Activated effector memory CD4-positive, alpha-beta T cell treated with Interleukin-2 at 50 U/mL for 16 hours (primary cell): ENCODE measurements around the gene HAX1.
A peak's percentile ranks its signal among the peaks of the same experiment; 100 is the strongest.
"Not testable (repeated sequence)": the region's sequence is repeated elsewhere in the genome, so short reads cannot be mapped to it uniquely, and the experiment has no call there.

ENCODE experiments used
- DNase-seq: peaks from one replicate; pipeline ENCODE4 v3.0.0-alpha.2; 2020

HAX1 gene

DNA sequence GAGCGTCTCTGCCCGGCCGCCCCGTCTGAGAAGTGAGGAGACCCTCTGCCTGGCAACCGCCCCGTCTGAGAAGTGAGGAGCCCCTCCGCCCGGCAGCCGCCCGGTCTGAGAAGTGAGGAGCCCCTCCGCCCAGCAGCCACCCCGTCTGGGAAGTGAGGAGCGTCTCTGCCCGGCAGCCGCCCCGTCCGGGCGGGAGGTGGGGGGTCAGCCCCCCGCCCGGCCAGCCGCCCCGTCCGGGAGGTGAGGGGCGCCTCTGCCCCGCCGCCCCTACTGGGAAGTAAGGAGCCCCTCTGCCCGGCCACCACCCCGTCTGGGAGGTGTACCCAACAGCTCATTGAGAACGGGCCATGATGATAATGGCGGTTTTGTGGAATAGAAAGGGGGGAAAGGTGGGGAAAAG, 15.2 kb downstream of the HAX1 start:
- not testable (repeated sequence) for DNase-seq

DNA sequence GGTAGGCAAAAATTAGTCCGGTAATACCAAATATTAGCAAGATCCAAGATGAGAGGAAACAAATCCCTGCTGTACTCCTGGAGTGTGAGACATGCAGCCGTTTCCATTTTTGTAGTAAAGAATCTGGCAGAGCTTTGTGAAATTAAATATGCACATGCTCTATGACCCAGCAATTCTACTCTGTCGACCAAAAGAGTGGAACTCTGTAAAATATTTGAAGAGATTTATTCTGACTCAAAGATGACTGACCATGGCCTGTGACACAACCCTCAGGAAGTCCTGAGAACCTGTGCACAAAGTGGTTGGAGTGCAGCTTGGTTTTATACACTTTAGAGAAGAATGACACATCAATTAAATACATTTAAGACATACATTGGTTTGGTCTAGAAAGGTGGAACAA, 16.2 kb downstream of the HAX1 start:
- no peak for DNase-seq

DNA sequence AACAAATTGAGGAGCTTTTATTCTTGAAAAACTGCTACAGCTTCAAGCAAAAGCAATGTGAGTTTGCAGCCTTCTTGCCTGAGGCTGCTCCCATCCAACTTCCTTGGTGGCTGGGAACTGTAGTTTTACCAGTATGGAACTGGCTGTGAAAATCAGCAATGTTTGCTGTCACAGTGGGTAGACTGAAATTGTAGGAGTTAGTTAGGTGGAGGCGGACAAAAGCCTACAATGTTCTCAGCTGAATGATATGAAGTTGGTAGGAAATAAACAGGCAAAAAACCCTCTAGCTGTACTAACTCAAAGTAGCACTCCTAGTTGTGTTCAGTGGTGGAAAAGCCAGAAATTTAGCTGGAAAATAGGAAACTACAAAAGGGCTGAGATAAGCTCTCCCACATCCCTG, 18.5 kb downstream of the HAX1 start:
- DNase-seq, result no peak

DNA sequence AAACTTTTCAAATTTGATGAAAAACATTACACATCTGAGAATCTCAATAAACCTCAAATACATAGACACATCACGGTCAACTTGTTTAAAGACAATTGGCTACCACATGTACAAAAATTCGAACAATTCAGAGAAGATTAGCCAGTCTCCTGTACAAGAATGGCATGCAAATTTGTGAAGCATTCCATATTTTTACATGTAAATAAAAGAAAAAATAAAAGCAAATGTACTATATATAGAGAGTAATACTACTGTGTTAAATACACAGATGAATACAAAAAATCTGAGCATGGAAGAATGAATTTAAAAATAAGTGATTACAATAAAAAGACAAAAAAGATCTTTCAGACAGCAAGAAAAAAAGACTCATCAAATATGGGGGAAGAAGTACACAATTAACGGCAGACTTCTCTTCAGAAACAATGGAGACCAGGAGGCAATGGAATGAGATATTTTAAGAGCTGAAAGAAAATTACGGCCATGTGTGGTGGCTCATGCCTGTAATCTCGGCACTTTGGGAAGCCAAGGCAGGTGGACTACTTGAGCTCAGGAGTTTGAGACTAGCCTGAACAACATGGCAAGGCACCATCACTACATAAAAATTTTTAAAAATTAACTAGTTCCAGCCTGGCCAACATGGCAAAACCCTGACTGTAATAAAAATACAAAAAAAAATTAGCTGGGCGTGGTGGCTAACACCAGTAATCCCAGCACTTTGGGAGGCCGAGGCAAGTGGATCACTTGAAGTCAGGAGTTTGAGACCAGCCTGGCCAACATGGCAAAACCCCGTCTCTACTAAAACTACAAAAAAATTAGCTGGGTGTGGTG, 23.2 kb downstream of the HAX1 start:
- no peak for DNase-seq

DNA sequence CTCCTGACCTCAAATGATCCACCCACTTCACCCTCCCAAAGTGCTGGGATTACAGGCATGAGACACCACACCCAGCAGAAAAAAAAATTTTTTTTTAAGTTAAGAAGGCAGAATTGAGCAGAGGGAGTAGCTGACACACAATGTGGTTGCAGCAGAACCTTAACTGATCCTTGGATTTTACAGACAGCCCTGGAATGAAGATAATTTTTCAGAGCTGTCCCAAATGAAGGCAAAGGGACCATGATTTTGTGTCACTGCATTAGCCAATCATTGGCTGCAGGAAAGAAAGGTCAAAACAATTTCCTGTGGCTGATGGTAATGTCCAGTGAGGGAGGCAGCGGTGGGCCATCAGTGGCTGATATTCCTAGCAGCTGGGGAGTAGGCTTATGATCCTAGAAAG, 29.2 kb downstream of the HAX1 start:
- DNase-seq, result no peak

DNA sequence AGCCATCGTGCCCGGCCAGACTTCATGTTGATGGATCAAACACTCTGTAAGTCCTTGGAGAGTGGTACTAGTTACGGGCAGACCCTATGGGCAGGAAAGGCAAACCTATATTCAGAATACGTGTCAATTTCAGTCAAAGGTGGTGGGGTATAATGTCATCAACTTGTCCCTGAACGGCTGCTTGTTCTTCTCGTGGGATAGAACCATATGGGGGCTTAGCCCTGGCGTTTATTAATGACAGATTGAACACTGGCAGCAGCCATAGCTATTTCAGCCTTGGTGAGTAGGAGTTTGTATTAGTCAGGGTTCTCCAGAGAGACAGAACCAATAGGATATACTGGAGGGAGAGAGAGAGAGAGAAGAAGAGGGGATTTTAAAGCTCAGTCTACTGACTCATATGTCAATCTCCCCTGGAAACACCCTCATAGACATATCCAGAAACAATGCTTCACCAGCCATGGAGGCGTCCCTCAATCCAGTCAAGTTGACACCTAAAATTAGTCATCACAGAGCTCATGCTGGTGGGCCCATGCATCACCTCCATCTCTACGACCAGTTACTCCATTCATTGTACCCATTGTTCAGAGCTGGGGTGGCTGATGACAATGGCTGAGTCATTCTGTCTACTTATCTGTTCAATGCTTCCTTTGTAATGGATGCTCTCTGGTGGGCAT, 32.4 kb downstream of the HAX1 start:
- DNase-seq, result no peak

DNA sequence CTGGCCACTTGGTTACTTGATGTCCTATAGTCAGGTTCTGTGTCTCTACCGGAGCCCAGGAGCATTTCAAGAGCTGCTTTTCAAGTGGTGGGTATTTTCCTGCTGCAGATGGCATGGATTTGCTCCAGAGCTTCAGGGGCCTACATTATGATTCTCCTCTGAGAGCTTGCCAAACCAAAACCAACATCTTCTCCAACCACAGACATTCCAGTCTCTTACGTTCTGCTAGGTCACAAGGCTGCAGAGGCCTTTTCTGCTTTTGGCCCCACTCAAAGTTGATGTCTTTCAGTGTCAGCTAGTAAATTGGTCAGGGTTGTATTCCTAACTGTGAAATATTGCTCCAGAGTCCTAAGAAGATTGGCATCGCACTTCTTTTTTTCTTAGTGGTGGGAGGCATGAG, 33.7 kb downstream of the HAX1 start:
- no peak for DNase-seq

DNA sequence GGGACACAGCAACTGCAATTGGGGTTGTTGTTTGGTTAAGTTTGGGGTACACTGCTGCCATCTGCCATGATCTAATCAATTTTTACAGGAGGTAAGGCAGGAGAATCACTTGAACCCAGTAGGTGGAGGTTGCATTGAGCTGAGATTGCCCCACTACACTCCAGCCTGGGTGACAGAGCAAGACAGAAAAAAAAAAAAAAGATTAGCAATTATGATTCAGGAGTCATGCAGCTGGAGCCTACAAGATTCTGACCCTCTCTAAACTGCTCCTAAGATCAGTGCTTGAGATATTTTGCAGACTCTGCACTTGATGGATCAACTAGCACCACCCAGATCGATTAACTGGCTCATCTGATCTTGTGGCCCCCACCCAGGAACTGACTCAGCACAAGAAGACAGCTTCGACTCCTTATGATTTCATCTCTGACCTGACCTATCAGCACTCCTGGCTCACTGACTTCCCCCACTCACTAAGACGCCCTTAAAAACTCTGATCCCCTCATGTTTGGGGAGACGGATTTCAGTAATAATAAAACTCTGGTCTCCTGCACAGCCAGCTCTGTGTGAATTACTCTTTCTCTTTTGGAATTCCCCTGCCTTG, 35.3 kb downstream of the HAX1 start:
- not testable (repeated sequence) for DNase-seq

DNA sequence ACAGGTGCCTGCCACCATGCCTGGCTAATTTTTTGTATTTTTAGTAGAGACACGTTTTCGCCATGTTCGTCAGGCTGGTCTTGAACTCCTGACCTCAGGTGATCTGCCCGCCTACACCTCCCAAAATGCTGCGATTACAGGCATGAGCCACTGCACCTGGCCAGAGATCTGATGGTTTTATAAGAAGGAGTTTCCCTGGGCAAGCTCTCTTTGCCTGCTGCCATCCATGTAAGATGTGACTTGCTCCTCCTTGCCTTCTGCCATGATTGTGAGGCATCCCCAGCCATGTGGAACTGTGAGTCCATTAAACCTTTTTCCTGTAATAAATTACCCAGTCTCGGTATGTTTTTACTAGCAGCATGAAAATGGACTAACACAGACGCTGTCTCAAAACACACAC, 36.7 kb downstream of the HAX1 start:
- not testable (repeated sequence) for DNase-seq

DNA sequence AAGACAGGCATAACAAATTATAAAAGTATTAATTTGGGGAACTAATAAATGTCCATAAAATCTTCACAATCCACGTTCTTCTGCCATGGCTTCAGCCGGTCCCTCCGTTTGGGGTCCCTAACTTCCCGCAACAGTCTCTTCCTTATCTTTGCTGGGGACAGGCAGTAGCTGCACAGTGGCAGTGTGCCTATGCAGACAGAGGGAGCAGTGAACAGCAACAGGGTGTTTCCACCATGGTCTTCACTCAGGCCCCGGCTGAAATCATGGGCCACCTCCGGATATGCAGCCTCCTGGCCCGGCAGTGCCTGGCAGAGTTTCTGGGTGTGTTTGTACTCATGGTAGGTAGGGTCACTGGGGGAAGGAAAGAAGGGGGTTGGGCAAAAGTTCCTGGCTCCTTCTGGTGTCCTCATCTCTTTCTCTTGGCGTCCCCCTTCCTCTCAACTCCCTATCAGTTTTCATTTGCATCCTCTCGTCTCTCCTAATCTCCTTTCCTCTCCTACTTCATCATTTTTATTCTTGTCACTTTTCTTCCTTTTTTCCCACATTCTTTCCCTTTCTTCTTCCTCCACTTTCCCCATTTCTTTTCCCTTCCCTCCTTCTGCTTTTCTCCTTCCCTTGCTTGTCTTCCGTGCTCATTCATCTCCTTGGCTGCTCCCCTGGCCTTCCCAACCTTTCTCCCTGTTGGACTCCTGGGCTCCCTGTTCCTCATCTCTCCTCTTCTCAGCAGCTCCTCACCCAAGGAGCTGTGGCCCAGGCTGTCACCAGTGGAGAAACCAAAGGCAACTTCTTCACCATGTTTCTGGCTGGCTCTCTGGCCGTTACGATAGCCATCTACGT, 40.0 kb downstream of the HAX1 start:
- not testable (repeated sequence) for DNase-seq

DNA sequence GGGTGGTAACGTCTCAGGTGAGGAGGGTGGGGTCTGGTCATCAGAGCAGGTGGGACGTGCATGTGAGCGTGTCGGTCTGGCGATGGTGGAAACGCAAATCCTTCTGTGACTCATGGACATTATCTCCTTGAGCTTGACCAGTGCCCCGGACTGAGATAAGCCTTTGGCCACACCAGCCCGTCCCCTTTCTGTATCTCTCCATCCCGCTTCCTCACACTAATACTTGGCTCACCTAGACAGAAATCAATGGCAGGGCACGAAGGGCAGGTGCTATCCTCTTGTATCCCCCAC, 40.6 kb downstream of the HAX1 start:
- DNase-seq, result no peak

DNA sequence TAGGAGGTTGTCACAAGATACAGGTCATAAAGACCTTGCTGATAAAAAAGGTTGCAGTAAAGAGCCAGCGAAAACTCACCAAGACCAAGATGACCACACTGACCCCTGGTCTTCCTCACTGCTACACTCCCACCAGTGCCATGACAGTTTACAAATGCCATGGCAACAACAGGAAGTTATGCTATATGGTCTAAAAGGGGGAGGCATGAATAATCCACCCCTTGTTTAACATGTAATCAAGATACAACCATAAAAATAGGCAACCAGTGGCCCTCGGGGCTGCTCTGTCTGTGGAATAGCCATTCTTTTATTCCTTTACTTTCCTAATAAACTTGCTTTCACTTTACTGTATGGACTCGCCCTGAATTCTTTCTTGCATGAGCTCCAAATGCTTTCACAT, 41.8 kb downstream of the HAX1 start:
- DNase-seq, result not testable (repeated sequence)

DNA sequence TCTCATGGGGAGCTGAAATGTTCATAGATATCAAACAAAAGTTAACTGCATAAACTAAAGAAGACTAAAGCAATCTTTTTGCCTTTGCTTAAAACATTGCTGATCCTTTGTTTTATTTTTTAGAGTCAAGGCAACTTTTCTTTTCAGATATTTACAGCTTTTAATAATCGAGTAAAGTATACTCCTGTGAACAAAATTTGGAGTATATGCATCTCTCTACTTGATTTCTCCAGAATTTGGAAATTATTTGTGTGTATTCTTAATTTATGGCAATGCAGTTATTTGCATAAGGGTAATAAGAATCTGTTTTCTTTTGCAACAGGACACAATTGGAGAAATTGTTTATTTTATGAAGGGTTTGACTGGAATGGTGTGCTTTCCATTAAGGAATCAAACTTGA, 44.3 kb downstream of the HAX1 start:
- DNase-seq, result no peak

DNA sequence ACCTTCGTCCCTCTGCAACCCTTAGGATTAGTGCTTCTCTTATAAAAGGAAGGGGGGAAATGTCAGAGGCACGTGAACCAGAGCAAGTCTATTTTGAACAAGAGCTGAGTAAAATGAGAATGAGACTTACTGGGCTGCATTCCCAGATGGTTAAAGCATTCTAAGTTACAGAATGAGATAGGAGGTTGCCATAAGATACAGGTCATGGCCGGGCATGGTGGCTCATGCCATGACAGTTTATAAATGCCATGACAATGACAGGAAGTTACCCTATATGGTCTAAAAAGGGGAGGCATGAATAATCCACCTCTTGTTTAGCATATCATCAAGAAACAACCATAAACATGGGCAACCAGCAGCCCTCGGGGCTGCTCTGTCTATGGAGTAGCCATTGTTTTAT, 46.0 kb downstream of the HAX1 start:
- no peak for DNase-seq

DNA sequence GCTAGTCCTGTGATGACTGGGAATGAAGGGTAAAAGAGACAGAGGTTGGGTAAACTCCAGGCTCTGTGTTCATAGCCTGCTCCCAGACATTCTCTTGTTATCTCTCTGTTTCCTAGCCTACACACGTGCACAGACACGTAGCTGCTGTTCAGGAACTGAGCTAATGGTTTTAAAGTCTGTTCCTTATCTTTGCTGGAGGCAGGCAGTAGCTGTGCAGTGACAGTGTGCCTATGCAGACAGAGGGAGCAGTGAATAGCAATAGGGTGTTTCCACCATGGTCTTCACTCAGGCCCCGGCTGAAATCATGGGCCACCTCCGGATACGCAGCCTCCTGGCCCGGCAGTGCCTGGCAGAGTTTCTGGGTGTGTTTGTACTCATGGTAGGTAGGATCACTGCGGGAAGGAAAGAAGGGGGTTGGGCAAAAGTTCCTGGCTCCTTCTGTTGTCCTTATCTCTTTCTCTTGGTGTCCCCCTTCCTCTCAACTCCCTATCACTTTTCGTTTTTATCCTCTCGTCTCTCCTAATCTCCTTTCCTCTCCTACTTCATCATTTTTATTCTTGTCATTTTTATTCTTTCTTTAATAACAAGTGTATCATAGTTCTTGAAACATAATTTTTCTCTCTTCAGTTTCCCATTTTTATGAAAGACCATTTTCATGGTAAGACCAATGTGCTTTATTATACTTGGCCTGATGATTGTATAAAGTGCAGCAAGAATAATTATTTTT, 48.6 kb downstream of the HAX1 start, which contains the start of gene AQP10:
AQP10 (plus strand) TSS at position 212 of the 727 bp plus-strand sequence; CDS start at position 275, 63 bp downstream.
- no peak for DNase-seq

DNA sequence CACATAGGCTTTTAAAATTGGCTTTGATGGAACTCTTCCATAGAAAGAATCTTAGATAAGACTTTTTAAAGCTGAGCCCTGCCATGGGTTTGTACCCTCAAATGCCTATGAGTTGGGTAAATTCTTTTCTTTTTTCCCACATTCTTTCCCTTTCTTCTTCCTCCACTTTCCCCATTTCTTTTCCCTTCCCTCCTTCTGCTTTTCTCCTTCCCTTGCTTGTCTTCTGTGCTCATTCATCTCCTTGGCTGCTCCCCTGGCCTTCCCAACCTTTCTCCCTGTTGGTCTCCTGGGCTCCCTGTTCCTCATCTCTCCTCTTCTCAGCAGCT, 49.1 kb downstream of the HAX1 start:
- not testable (repeated sequence) for DNase-seq

DNA sequence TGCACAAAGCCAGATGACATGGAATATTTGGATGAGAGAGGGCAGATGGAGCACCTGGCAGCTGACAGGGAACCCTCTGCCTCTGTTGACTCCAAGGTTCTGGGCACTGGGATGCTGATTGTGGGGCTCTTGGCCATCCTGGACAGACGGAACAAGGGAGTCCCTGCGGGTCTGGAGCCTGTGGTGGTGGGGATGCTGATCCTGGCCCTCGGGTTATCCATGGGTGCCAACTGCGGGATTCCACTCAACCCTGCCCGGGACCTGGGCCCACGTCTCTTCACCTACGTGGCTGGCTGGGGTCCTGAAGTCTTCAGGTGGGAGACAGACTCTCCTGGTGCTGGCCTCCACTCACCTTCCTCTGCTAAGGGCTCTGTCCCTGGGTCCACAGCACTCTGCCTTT, 51.1 kb downstream of the HAX1 start:
- no peak for DNase-seq

DNA sequence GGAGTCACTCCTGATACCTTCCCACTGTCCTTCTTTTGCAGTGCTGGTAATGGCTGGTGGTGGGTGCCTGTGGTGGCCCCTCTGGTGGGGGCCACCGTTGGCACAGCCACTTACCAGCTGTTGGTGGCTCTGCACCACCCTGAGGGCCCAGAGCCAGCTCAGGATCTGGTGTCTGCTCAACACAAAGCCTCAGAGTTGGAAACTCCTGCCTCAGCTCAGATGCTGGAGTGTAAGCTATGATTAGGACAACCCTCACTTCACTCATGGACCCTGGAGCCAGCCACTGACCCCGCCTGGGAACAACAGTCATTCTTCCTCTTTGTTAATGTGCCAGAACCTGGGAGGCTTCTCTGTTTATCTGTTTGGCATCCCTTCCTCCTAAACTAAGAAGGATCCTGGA, 51.8 kb downstream of the HAX1 start:
- DNase-seq, result no peak

DNA sequence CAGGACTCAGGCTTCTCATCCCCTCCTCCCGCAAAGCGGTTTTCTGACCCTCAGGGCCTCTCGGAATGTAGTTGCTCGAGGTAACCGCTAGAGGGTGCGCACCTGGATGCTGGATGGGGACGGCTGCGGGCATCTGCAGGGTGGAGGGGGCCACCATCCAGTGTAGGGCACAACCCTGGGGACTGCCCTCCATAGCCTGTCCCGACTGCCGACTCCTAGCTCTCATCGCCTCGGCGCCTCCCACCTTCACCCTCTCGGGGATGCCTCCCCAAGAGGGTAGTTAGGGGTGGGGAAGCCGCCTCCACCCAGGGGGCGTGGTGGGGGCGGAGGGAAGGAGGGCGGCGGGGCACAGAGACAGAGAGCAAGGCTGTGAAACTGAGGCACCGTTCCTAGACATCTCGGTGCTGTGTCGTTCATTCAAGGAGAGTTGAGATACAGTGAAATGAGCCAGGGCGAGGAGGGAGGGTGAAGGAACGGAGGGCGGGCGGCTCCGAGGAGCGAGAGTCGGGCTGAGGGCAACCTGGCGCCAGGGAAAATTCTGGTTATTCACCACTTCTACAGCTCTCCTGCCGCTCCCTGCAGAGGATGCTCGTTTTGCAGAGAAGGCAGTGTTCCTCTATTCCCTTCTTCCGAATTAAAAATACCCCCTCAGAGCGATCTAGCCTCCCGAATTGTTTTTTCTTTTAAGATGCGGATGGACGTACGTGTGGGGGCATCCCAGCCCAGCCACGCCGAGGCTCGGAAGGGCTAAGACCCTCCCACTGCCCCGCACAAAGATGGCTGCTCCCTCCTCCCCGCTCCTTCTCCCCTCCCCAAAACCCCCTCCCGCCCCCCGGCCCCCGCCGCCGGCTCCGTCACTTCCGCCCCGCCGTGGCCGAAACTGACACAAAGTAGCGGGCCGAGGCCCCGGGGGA, 52.5 kb downstream of the HAX1 start, which contains the start of gene ATP8B2:
ATP8B2 (plus strand) TSS at position 857 of the 914 bp plus-strand sequence. CDS start 2,617 bp downstream, outside the sequence.
- DNase-seq, result peak; percentile 72
